ENCODE measurements around the gene ZFP36L2.

Gene ZFP36L2

GRCh38 chr2:43226558-43226954 is at the start of gene ZFP36L2:
TSS of gene ZFP36L2 (minus strand) at chr2:43226606. CDS start at chr2:43226315, 291 bp downstream.
- DNase-seq = peak; percentile 96

- DNase-seq = no peak
Observed at GRCh38 chr2:43274721-43275120, 48.3 kb upstream of the ZFP36L2 start.

- DNase-seq = no peak
Observed at GRCh38 chr2:43274055-43274454, 47.6 kb upstream of the ZFP36L2 start.

- no peak for DNase-seq
Observed at GRCh38 chr2:43273529-43273928, 47.1 kb upstream of the ZFP36L2 start.

GRCh38 chr2:43270930-43271615 is 44.7 kb upstream of the ZFP36L2 start:
- peak; percentile 32 for DNase-seq

- DNase-seq = no peak
Observed at GRCh38 chr2:43270461-43270860, 44.1 kb upstream of the ZFP36L2 start.

- no peak for DNase-seq
Observed at GRCh38 chr2:43269706-43270105, 43.3 kb upstream of the ZFP36L2 start.

GRCh38 chr2:43269074-43269572 is 42.7 kb upstream of the ZFP36L2 start:
- no peak for DNase-seq

GRCh38 chr2:43268066-43268953 is 41.9 kb upstream of the ZFP36L2 start:
- no peak for DNase-seq

- no peak for DNase-seq
Observed at GRCh38 chr2:43267381-43267780, 41.0 kb upstream of the ZFP36L2 start.

GRCh38 chr2:43266711-43267111 is 40.3 kb upstream of the ZFP36L2 start:
- peak; percentile 47 for DNase-seq

GRCh38 chr2:43265421-43265820 is 39.0 kb upstream of the ZFP36L2 start:
- DNase-seq = no peak

- DNase-seq = no peak
Observed at GRCh38 chr2:43265001-43265400, 38.6 kb upstream of the ZFP36L2 start.

GRCh38 chr2:43262951-43263350 is 36.5 kb upstream of the ZFP36L2 start:
- no peak for DNase-seq

GRCh38 chr2:43262239-43262638 is 35.8 kb upstream of the ZFP36L2 start:
- no peak for DNase-seq

GRCh38 chr2:43259512-43259911 is 33.1 kb upstream of the ZFP36L2 start:
- DNase-seq = no peak

GRCh38 chr2:43258547-43259156 is 32.2 kb upstream of the ZFP36L2 start:
- no peak for DNase-seq

- DNase-seq = no peak
Observed at GRCh38 chr2:43255296-43255910, 29.0 kb upstream of the ZFP36L2 start.

- DNase-seq = no peak
Observed at GRCh38 chr2:43254331-43254730, 27.9 kb upstream of the ZFP36L2 start.

GRCh38 chr2:43251171-43251731 is 24.8 kb upstream of the ZFP36L2 start:
- no peak for DNase-seq

- no peak for DNase-seq
Observed at GRCh38 chr2:43250015-43250414, 23.6 kb upstream of the ZFP36L2 start.

GRCh38 chr2:43248621-43249020 is 22.2 kb upstream of the ZFP36L2 start:
- no peak for DNase-seq

GRCh38 chr2:43246641-43247040 is 20.2 kb upstream of the ZFP36L2 start:
- DNase-seq = no peak
